SK-N-SH treated with all-trans-retinoic acid at 6 μM for 48 hours (cell line): ENCODE measurements around the gene FHIP1B.

Experiments used
- ARNTL ChIP-seq: fragments of 450-650 bp; formaldehyde crosslinking; IDR thresholded peaks from 2 replicates; pipeline ENCODE4 v1.5.0; 2020; ENCODE audit warnings: low read depth, mild to moderate bottlenecking, moderate library complexity, borderline replicate concordance
- GLIS3 ChIP-seq: fragments of 250-450 bp; sonication (Bioruptor Pico); IDR thresholded peaks from 2 replicates; pipeline ENCODE4 v1.5.0; 2020; ENCODE audit warnings: mild to moderate bottlenecking, moderate library complexity
- PPARA ChIP-seq: fragments of 250-450 bp; sonication (Bioruptor Pico); IDR thresholded peaks from 2 replicates; pipeline ENCODE4 v1.5.0; 2020; ENCODE audit warnings: mild to moderate bottlenecking, borderline replicate concordance
- RARB ChIP-seq: fragments of 250-450 bp; sonication (Bioruptor Pico); IDR thresholded peaks from 2 replicates; pipeline ENCODE4 v1.8.0; 2021; ENCODE audit warnings: mild to moderate bottlenecking, moderate library complexity
- TCF4 ChIP-seq: fragments of 250-450 bp; sonication (Bioruptor Pico); IDR thresholded peaks from 2 replicates; pipeline ENCODE4 v1.8.0; 2021; ENCODE audit warnings: mild to moderate bottlenecking, moderate library complexity, borderline replicate concordance
- ZC3H10 ChIP-seq: fragments of 250-450 bp; sonication (Bioruptor Pico); IDR thresholded peaks from 2 replicates; pipeline ENCODE4 v1.5.1; 2021; ENCODE audit warnings: mild to moderate bottlenecking, moderate library complexity
- ZFP3 ChIP-seq: fragments of 250-450 bp; sonication (Bioruptor Pico); IDR thresholded peaks from 2 replicates; pipeline ENCODE4 v1.5.0; 2020; ENCODE audit warnings: mild to moderate bottlenecking, moderate library complexity
- ZFP30 ChIP-seq: fragments of 450-650 bp; formaldehyde crosslinking; IDR thresholded peaks from 2 replicates; pipeline ENCODE4 v1.5.0; 2022; ENCODE audit warnings: mild to moderate bottlenecking, moderate library complexity
- ZNF565 ChIP-seq: fragments of 450-650 bp; formaldehyde crosslinking; conservative IDR thresholded peaks from 2 replicates; pipeline ENCODE4 v1.5.0; 2020; ENCODE audit warnings: low read depth, mild to moderate bottlenecking, moderate library complexity
- ZNF70 ChIP-seq: fragments of 450-650 bp; formaldehyde crosslinking; IDR thresholded peaks from 2 replicates; pipeline ENCODE4 v1.5.0; 2020; ENCODE audit warnings: mild to moderate bottlenecking, moderate library complexity
- TF ChIP-seq, protein P1 (sequence below): fragments of 250-450 bp; sonication (Bioruptor Pico); IDR thresholded peaks from 2 replicates; pipeline ENCODE4 v1.8.0; 2021; ENCODE audit warnings: low read depth, mild to moderate bottlenecking, moderate library complexity, borderline replicate concordance
- TF ChIP-seq, protein P2 (sequence below): fragments of 250-450 bp; sonication (Bioruptor Pico); IDR thresholded peaks from 2 replicates; pipeline ENCODE4 v1.5.0; 2020; ENCODE audit warnings: mild to moderate bottlenecking, moderate library complexity
- TF ChIP-seq, protein P3 (sequence below): fragments of 250-450 bp; sonication (Bioruptor Pico); IDR thresholded peaks from 2 replicates; pipeline ENCODE4 v1.8.0; 2020; ENCODE audit warnings: mild to moderate bottlenecking, moderate library complexity, borderline replicate concordance
- TF ChIP-seq, protein P4 (sequence below): fragments of 250-450 bp; sonication (Bioruptor Pico); IDR thresholded peaks from 2 replicates; pipeline ENCODE4 v1.5.1; 2020; ENCODE audit warnings: low read depth, mild to moderate bottlenecking, moderate library complexity

DNA sequence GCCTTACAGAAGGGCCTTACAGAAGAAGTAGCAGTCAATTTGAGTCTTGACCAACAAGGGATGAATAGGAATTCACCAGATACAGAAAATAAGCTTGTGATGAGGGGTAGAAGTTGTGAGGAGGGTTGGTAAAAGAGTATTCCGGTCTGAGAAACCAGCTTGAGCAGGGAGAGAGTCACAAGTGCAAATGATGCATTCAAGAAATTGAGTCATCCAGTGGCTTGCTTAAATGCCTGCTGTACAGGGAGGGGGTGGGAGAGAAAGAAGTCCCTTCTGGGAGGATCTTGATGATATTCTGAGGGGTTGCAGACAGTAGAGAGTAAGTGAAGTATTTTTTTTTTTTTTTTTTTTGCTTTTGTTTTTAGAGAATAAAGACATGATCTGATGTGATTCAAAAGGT lies 34.4 kb upstream of the FHIP1B start:
- no peak for TF ChIP-seq ZFP30 (CRISPR knock-in tag)
- TF ChIP-seq RARB (CRISPR knock-in tag): no peak
- TF ChIP-seq, protein P1, sequence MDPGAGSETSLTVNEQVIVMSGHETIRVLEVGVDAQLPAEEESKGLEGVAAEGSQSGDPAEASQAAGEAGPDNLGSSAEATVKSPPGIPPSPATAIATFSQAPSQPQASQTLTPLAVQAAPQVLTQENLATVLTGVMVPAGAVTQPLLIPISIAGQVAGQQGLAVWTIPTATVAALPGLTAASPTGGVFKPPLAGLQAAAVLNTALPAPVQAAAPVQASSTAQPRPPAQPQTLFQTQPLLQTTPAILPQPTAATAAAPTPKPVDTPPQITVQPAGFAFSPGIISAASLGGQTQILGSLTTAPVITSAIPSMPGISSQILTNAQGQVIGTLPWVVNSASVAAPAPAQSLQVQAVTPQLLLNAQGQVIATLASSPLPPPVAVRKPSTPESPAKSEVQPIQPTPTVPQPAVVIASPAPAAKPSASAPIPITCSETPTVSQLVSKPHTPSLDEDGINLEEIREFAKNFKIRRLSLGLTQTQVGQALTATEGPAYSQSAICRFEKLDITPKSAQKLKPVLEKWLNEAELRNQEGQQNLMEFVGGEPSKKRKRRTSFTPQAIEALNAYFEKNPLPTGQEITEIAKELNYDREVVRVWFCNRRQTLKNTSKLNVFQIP (CRISPR knock-in tag): no peak
- TF ChIP-seq, protein P2, sequence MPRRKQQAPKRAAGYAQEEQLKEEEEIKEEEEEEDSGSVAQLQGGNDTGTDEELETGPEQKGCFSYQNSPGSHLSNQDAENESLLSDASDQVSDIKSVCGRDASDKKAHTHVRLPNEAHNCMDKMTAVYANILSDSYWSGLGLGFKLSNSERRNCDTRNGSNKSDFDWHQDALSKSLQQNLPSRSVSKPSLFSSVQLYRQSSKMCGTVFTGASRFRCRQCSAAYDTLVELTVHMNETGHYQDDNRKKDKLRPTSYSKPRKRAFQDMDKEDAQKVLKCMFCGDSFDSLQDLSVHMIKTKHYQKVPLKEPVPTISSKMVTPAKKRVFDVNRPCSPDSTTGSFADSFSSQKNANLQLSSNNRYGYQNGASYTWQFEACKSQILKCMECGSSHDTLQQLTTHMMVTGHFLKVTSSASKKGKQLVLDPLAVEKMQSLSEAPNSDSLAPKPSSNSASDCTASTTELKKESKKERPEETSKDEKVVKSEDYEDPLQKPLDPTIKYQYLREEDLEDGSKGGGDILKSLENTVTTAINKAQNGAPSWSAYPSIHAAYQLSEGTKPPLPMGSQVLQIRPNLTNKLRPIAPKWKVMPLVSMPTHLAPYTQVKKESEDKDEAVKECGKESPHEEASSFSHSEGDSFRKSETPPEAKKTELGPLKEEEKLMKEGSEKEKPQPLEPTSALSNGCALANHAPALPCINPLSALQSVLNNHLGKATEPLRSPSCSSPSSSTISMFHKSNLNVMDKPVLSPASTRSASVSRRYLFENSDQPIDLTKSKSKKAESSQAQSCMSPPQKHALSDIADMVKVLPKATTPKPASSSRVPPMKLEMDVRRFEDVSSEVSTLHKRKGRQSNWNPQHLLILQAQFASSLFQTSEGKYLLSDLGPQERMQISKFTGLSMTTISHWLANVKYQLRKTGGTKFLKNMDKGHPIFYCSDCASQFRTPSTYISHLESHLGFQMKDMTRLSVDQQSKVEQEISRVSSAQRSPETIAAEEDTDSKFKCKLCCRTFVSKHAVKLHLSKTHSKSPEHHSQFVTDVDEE: no peak
- TF ChIP-seq, protein P3, sequence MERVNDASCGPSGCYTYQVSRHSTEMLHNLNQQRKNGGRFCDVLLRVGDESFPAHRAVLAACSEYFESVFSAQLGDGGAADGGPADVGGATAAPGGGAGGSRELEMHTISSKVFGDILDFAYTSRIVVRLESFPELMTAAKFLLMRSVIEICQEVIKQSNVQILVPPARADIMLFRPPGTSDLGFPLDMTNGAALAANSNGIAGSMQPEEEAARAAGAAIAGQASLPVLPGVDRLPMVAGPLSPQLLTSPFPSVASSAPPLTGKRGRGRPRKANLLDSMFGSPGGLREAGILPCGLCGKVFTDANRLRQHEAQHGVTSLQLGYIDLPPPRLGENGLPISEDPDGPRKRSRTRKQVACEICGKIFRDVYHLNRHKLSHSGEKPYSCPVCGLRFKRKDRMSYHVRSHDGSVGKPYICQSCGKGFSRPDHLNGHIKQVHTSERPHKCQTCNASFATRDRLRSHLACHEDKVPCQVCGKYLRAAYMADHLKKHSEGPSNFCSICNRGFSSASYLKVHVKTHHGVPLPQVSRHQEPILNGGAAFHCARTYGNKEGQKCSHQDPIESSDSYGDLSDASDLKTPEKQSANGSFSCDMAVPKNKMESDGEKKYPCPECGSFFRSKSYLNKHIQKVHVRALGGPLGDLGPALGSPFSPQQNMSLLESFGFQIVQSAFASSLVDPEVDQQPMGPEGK (CRISPR knock-in tag): no peak
- TF ChIP-seq ZC3H10 (CRISPR knock-in tag): no peak
- TF ChIP-seq ARNTL (CRISPR knock-in tag): no peak
- TF ChIP-seq, protein P4, sequence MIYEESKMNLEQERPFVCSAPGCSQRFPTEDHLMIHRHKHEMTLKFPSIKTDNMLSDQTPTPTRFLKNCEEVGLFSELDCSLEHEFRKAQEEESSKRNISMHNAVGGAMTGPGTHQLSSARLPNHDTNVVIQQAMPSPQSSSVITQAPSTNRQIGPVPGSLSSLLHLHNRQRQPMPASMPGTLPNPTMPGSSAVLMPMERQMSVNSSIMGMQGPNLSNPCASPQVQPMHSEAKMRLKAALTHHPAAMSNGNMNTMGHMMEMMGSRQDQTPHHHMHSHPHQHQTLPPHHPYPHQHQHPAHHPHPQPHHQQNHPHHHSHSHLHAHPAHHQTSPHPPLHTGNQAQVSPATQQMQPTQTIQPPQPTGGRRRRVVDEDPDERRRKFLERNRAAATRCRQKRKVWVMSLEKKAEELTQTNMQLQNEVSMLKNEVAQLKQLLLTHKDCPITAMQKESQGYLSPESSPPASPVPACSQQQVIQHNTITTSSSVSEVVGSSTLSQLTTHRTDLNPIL (CRISPR knock-in tag): no peak
- no peak for TF ChIP-seq ZNF70 (CRISPR knock-in tag)
- no peak for TF ChIP-seq GLIS3 (CRISPR knock-in tag)
- TF ChIP-seq TCF4 (CRISPR knock-in tag): no peak
- TF ChIP-seq ZNF565: no peak
- no peak for TF ChIP-seq ZFP3
- TF ChIP-seq PPARA: no peak
